Measurements from ENCODE around the gene SGIP1.

DNA sequence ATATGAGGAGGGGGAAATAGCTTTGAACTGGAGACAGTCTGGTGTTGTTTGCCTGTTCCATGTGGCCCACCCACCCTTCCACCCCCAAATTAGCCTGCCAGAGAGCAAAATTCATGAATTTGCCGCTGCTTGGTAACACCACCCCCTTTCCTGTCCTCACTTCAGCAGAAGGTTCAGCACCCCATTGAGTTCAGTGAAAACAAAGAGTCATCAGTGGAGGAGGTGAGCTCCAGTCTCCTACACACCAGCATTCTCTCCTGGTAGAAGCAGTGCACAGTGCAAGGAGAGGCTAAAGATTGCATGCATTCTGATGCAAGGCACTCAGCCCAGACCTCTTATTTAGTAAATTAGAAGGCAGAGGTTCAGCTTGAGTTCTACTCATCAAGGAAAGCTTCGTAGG, 118.6 kb downstream of the SGIP1 start:
- TF ChIP-seq POLR2A (IDR thresholded peaks at IDR 0.05) (no peak), POLR2AphosphoS5 (IDR thresholded peaks at IDR 0.05) (no peak)
- TF ChIP-seq, protein P1, sequence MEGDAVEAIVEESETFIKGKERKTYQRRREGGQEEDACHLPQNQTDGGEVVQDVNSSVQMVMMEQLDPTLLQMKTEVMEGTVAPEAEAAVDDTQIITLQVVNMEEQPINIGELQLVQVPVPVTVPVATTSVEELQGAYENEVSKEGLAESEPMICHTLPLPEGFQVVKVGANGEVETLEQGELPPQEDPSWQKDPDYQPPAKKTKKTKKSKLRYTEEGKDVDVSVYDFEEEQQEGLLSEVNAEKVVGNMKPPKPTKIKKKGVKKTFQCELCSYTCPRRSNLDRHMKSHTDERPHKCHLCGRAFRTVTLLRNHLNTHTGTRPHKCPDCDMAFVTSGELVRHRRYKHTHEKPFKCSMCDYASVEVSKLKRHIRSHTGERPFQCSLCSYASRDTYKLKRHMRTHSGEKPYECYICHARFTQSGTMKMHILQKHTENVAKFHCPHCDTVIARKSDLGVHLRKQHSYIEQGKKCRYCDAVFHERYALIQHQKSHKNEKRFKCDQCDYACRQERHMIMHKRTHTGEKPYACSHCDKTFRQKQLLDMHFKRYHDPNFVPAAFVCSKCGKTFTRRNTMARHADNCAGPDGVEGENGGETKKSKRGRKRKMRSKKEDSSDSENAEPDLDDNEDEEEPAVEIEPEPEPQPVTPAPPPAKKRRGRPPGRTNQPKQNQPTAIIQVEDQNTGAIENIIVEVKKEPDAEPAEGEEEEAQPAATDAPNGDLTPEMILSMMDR (IDR thresholded peaks at IDR 0.05) = no peak
